SK-N-MC (cell line): ENCODE results near the gene GPR148.

Source experiments
- DNase-seq: peaks from one replicate; pipeline ENCODE4 v3.0.0-alpha.2; 2011; ENCODE audit warnings: low read depth, low spot score
- H3K27ac ChIP-seq: fragments of 200-600 bp; sonication (generic); 2 replicates; pipeline ENCODE4 v1.5.1; 2016; ENCODE audit warnings: mixed run types
- H3K36me3 ChIP-seq: fragments of 200-600 bp; sonication (generic); 2 replicates; pipeline ENCODE4 v1.6.1; 2017; ENCODE audit warnings: antibody characterized with exemption, low read length, mixed read lengths; ENCODE audit not compliant: insufficient read depth
- H3K4me3 ChIP-seq: fragments of 200-600 bp; sonication (generic); 2 replicates; pipeline ENCODE4 v1.5.1; 2016
- H3K9ac ChIP-seq: fragments of 200-600 bp; sonication (generic); 2 replicates; pipeline ENCODE4 v1.8.0; 2017; ENCODE audit warnings: mixed run types, mixed read lengths; ENCODE audit not compliant: insufficient read length
- H3K9me3 ChIP-seq: fragments of 200-600 bp; sonication (generic); 2 replicates; pipeline ENCODE4 v1.6.1; 2017; ENCODE audit warnings: low read depth, mild to moderate bottlenecking, antibody characterized with exemption, low read length, moderate library complexity, mixed read lengths
- EZH2 ChIP-seq: fragments of 200-600 bp; sonication (generic); IDR thresholded peaks from one replicate; pipeline ENCODE4 v1.6.1; 2017; ENCODE audit warnings: antibody characterized with exemption
- FOXP2 ChIP-seq: optimal IDR thresholded peaks from 2 replicates; pipeline ENCODE3; 2011; ENCODE audit warnings: mild to moderate bottlenecking, moderate library complexity; ENCODE audit not compliant: insufficient read depth; ENCODE audit errors: extremely low read length, control extremely low read depth
- POLR2AphosphoS5 ChIP-seq: IDR thresholded peaks from 2 replicates; pipeline ENCODE4 v1.6.1; 2012; ENCODE audit warnings: mild to moderate bottlenecking, low read depth, low read length, borderline replicate concordance

GPR148 gene

GRCh38 chr2:130759906-130760753 lies 31.3 kb downstream of the GPR148 start:
- Histone ChIP-seq H3K4me3 (no peak overlapping the region), H3K27ac (no peak overlapping the region), H3K9me3 (no peaks in the 10 kb centered on the region), H3K36me3 (no peaks in the 10 kb centered on the region), H3K9ac (no peak overlapping the region)
- no peak for DNase-seq
- TF ChIP-seq FOXP2 (no peak), EZH2 (no peak), POLR2AphosphoS5 (no peak)

- no peak overlapping the region for H3K4me3 ChIP-seq
- no peak for DNase-seq
- H3K27ac ChIP-seq = no peak overlapping the region
- H3K9me3 ChIP-seq = no peaks in the 10 kb centered on the region
- no peaks in the 10 kb centered on the region for H3K36me3 ChIP-seq
- no peak overlapping the region for H3K9ac ChIP-seq
- TF ChIP-seq FOXP2 (no peak), POLR2AphosphoS5 (no peak), EZH2 (no peak)
These were observed 32.2 kb downstream of the GPR148 start for GRCh38 chr2:130760754-130761751.

GRCh38 chr2:130762031-130762909 lies 33.4 kb downstream of the GPR148 start:
- H3K36me3 ChIP-seq = no peaks in the 10 kb centered on the region
- no peak overlapping the region for H3K9ac ChIP-seq
- H3K27ac ChIP-seq = no peak overlapping the region
- no peak overlapping the region for H3K4me3 ChIP-seq
- no peak for DNase-seq
- TF ChIP-seq EZH2 = no peak
- H3K9me3 ChIP-seq = no peaks in the 10 kb centered on the region

GRCh38 chr2:130762910-130763385 lies 34.1 kb downstream of the GPR148 start:
- no peak for TF ChIP-seq EZH2
- no peak for TF ChIP-seq FOXP2
- TF ChIP-seq POLR2AphosphoS5 = no peak
- no peak overlapping the region for H3K4me3 ChIP-seq
- no peak overlapping the region for H3K9ac ChIP-seq
- H3K9me3 ChIP-seq = no peaks in the 10 kb centered on the region
- H3K27ac ChIP-seq = no peak overlapping the region
- no peak for DNase-seq
- no peaks in the 10 kb centered on the region for H3K36me3 ChIP-seq

DNA sequence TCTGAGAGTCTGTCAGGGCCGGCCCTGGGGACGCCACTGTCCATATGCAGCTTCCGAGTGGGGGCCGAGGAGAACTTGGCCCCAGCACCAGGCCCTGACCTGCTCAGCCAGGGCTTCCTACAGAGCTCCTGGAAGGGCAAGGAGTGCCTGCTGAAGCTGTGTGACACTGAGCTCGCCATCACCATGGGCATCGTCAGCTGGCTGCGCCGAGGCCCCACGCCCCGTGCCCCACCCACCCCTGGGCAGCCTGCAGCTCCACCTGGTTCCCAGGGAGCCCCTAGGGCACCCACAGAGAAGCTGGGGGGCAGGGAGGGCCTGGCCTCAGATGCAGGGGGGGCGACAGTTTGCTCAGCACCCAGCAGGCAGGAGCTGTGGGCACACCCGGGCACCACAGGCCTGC lies 34.5 kb downstream of the GPR148 start:
- TF ChIP-seq POLR2AphosphoS5 (no peak), FOXP2 (no peak), EZH2 (no peak)
- H3K27ac ChIP-seq = no peak overlapping the region
- DNase-seq = no peak

GRCh38 chr2:130764035-130764820 lies 35.4 kb downstream of the GPR148 start:
- Histone ChIP-seq H3K36me3 (no peaks in the 10 kb centered on the region), H3K9me3 (no peaks in the 10 kb centered on the region), H3K9ac (no peak overlapping the region), H3K27ac (no peak overlapping the region), H3K4me3 (no peak overlapping the region)
- no peak for DNase-seq
- TF ChIP-seq FOXP2 = no peak
- TF ChIP-seq POLR2AphosphoS5 = no peak
- TF ChIP-seq EZH2 = no peak

More for the DNA sequence above, 34.5 kb downstream of the GPR148 start:
- no peak overlapping the region for H3K9ac ChIP-seq
- no peaks in the 10 kb centered on the region for H3K36me3 ChIP-seq
- no peaks in the 10 kb centered on the region for H3K9me3 ChIP-seq
- H3K4me3 ChIP-seq = no peak overlapping the region

DNA sequence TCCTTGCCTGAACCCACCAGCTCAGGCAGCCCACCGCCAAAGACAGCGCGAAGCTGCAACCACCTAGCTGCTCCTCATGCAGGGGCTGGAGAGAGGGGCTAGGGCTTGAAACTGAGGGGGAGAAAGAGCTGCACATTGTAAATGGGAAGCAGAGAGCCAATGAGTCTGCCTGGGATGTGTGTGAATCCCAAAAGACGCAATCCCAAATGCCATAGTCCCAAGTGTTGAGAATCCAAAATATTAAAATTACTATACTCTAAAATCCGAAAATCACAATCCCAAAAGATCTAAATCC lies 35.9 kb downstream of the GPR148 start:
- Histone ChIP-seq H3K9ac (no peak overlapping the region), H3K9me3 (no peaks in the 10 kb centered on the region), H3K4me3 (no peak overlapping the region), H3K36me3 (no peaks in the 10 kb centered on the region), H3K27ac (no peak overlapping the region)
- no peak for DNase-seq
- no peak for TF ChIP-seq EZH2
- TF ChIP-seq POLR2AphosphoS5 = no peak
- TF ChIP-seq FOXP2 = no peak
